Psoas muscle (tissue), 8 donors: ENCODE data around the gene SYNDIG1. TPM values are rescaled to one million over a fixed set of nuclear protein-coding genes. Genes with fewer than 3 reads are reported as not detected.

Experiments
- ATAC-seq, 4 donors: fragments of 200-7000 bp; cut with Tn5 transposase; one replicate each; pipeline ENCODE4 v1.9.1; 2020; ENCODE audit warnings: moderate library complexity in 3 of 4, mild to moderate bottlenecking in 2 of 4
- DNase-seq, 2 donors: peaks; one replicate each; pipeline ENCODE4 v3.0.0-alpha.2; 2020
- H3K27ac ChIP-seq: fragments of 200-600 bp; one replicate; pipeline ENCODE4 v1.8.0; 2022
- H3K27me3 ChIP-seq, 3 donors: fragments of 200-600 bp in 1 of 3; one replicate each; pipeline versions ENCODE4 v1.6.1 to v1.8.0; 2013 to 2022; ENCODE audit warnings: low read length in 2 of 3, mild to moderate bottlenecking in 2 of 3, moderate library complexity in 1 of 3; ENCODE audit not compliant: insufficient read depth in 3 of 3
- H3K36me3 ChIP-seq, 2 donors: fragments of 200-600 bp in 1 of 2; one replicate each; pipeline versions ENCODE4 v1.6.1 to v1.8.0; 2013 to 2022; ENCODE audit warnings: low read depth in 1 of 2, mild to moderate bottlenecking in 1 of 2, moderate library complexity in 1 of 2; ENCODE audit not compliant: insufficient read depth in 1 of 2
- H3K4me1 ChIP-seq: fragments of 200-600 bp; one replicate; pipeline ENCODE4 v1.8.0; 2022
- H3K4me3 ChIP-seq: fragments of 200-600 bp; one replicate; pipeline ENCODE4 v1.8.0; 2022; ENCODE audit warnings: mild to moderate bottlenecking
- H3K9me3 ChIP-seq: fragments of 200-600 bp; one replicate; pipeline ENCODE4 v1.8.0; 2022
- CTCF ChIP-seq: fragments of 200-600 bp; IDR thresholded peaks from one replicate; pipeline ENCODE4 v1.8.0; 2022; ENCODE audit warnings: antibody characterized with exemption
- WGBS, 3 donors: extraction: QIAGEN DNeasy Blood & Tissue Kit; methylation state at CpG; one replicate each; pipeline versions ENCODE4 v1.1.6 to v1.1.7; 2013; 5-methylcytosine and 5-hydroxymethylcytosine counted together
- intact Hi-C, 2 donors: fragments of 100-400 bp; cut with DNase I; formaldehyde crosslinking; loops; one replicate each; pipeline versions ENCODE4 v1.11.0 to v1.14.2; 2022
- polyA plus RNA-seq, 3 donors: library from polyadenylated mRNA; stranded (reverse); fragments of 200-250 nt; gene quantifications; one replicate each; pipeline ENCODE4 v1.2.3, GENCODE V29; 2013
- total RNA-seq, 4 donors: library from RNA; stranded (reverse); fragmentation: NEBNext Ultra II Directional in 2 of 4; extraction: Animal tissue kit (Norgen Biotek cat#: 25700) in 2 of 4; gene quantifications; one replicate each; pipeline versions ENCODE4 v1.2.1 to v1.2.4, GENCODE V29; 2021 to 2023
- donor health status: healthy with polysubstance abuse.
- donor health status: DM: no; HTN: no; CAD: no; lungs with moderate emphysema.
- donor health status: Bipolar disorder and iron deficiency.
- donor health status: healthy.
- donor health status: DM: yes; HTN: yes; CAD: no.
- donor health status: DM: no; HTN: no; CAD: no.
- donor health status: DM: no; HTN: no; CAD: no.
- donor health status: DM: yes; HTN: yes; CAD: no.

Gene SYNDIG1
- total and polyA plus RNA-seq, 7 donors, result 0.03 to 0.10 TPM; not detected in 5

GRCh38 chr20:24458436-24458835 is 11.0 kb upstream of the SYNDIG1 start:
- peaks cover 0 to 6% (median 5%) of the 10 kb centered on the region in 3 donors for H3K27me3 ChIP-seq
- H3K36me3 ChIP-seq, result no peaks in the 10 kb centered on the region
- no peaks in the 10 kb centered on the region for H3K4me1 ChIP-seq
- ATAC-seq, result no peak
- no peak for TF ChIP-seq CTCF
- no peak overlapping the region for H3K4me3 ChIP-seq
- no peaks in the 10 kb centered on the region for H3K9me3 ChIP-seq
- DNase-seq, result no peak
- no peak overlapping the region for H3K27ac ChIP-seq
- WGBS, 3 donors, result 12 to 22% (median 16%) methylated on average over 2 of the region's 2 CpGs
- intact Hi-C loops, result no loop called here

DNA sequence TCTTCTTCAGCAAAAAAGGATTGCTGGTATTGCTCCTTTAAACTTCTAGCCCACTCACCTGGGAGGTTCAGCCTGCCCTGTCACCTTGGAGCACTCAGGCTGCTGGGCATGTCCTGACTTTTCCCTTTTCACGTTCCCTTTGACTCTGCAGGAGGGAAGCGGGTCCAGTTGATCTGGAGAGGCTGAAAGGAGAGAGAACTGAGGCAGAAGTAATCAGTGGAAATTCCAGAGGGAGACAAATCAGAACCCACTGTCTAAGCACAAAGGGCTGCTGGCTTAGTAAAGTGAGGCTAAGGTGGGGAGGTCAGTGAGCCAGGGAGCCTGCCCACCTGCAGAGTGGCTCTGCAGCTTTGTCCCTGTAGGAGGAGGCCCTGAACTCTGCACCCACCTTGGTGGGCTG is 9.7 kb upstream of the SYNDIG1 start:
- TF ChIP-seq CTCF, result no peak
- no peak overlapping the region for H3K4me3 ChIP-seq
- no peaks in the 10 kb centered on the region for H3K9me3 ChIP-seq
- H3K27ac ChIP-seq, result no peak overlapping the region
- H3K4me1 ChIP-seq, result no peaks in the 10 kb centered on the region
- no peaks in the 10 kb centered on the region for H3K36me3 ChIP-seq
- intact Hi-C loops, result no loop called here
- H3K27me3 ChIP-seq, result peaks cover 0 to 7% (median 5%) of the 10 kb centered on the region in 3 donors
- no peak for DNase-seq
- 93 to 97% (median 93%) methylated on average over 2 of the region's 2 CpGs for WGBS, 3 donors
- ATAC-seq, result no peak

- no peak for TF ChIP-seq CTCF
- no peak overlapping the region for H3K27ac ChIP-seq
- no peaks in the 10 kb centered on the region for H3K9me3 ChIP-seq
- H3K36me3 ChIP-seq, result no peaks in the 10 kb centered on the region
- H3K4me1 ChIP-seq, result no peaks in the 10 kb centered on the region
- H3K4me3 ChIP-seq, result no peak overlapping the region
- H3K27me3 ChIP-seq, result peaks cover 0 to 7% (median 5%) of the 10 kb centered on the region in 3 donors
- DNase-seq (no peak), ATAC-seq (no peak)
- intact Hi-C loops, result no loop called here
- WGBS, 3 donors, result 89 to 96% (median 92%) methylated on average over 7 of the region's 7 CpGs
Measured at GRCh38 chr20:24460712-24461111, 8.7 kb upstream of the SYNDIG1 start.

GRCh38 chr20:24461848-24462247 is 7.6 kb upstream of the SYNDIG1 start:
- no peak for TF ChIP-seq CTCF
- DNase-seq (no peak), ATAC-seq (no peak)
- 82 to 91% (median 90%) methylated on average over 3 of the region's 3 CpGs for WGBS, 3 donors
- Histone ChIP-seq H3K4me3 (no peak overlapping the region), H3K27ac (no peak overlapping the region), H3K4me1 (no peaks in the 10 kb centered on the region), H3K9me3 (no peaks in the 10 kb centered on the region), H3K27me3 (peaks cover 0 to 8% (median 3%) of the 10 kb centered on the region in 3 donors), H3K36me3 (no peaks in the 10 kb centered on the region)
- intact Hi-C loops, result no loop called here

GRCh38 chr20:24462460-24463010 is 6.9 kb upstream of the SYNDIG1 start:
- no peaks in the 10 kb centered on the region for H3K4me1 ChIP-seq
- no peaks in the 10 kb centered on the region for H3K9me3 ChIP-seq
- no peak for TF ChIP-seq CTCF
- DNase-seq (no peak), ATAC-seq (no peak)
- intact Hi-C loops, result no loop called here
- H3K27me3 ChIP-seq, result peaks cover 0 to 14% (median 1%) of the 10 kb centered on the region in 3 donors
- H3K4me3 ChIP-seq, result no peak overlapping the region
- 36 to 47% (median 46%) methylated on average over 4 of the region's 4 CpGs for WGBS, 3 donors
- no peaks in the 10 kb centered on the region for H3K36me3 ChIP-seq
- no peak overlapping the region for H3K27ac ChIP-seq
